Measurements from ENCODE around the gene PALM3. TPM values are rescaled to one million over a fixed set of nuclear protein-coding genes. Genes with fewer than 3 reads are reported as not detected.
"Not testable (repeated sequence)": the region's sequence is repeated elsewhere in the genome, so short reads cannot be mapped to it uniquely, and the experiment has no call there.

Gene PALM3
- total RNA-seq, 1 donor from 2014 or later: 5.7 TPM

DNA sequence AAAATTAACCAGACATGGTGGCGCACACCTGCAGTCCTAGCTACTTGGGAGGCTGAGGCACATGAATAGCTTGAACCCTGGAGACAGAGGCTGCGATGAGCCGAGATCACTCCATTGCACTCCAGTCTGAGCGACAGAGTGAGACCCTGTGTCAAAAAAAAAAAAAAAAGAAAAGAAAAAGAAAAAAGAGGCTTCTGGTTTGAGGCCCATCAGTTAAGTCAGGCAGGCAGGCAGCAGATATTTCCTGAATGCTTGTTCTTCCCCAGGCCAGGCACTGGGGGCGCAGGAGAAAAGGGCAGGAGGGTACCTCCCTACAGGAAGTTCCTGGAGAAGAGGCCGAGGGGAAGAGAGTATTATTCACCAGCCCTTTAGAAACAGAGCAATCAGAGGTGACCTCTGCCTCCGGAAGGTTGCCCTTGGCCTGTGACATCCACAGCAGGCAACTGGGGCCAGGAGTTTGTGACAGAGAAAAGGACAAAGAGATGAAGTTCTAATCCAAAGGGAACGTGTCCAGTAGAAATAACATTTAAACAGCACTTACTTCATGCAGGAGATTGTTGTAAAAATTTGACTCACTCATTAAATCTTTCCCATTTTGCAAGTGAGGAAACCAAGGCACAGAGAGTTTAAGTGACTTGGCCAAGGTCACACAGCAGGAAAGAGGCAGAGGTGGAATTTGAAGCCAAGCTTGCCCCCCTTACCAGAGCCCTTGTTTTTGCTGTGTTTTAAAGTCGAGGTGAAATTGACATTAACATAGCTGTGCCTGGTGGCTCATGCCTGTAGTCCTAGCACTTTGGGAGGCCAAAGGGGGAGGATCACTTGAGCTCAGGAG lies 38.3 kb downstream of the PALM3 start:
- TF ChIP-seq, protein P1, sequence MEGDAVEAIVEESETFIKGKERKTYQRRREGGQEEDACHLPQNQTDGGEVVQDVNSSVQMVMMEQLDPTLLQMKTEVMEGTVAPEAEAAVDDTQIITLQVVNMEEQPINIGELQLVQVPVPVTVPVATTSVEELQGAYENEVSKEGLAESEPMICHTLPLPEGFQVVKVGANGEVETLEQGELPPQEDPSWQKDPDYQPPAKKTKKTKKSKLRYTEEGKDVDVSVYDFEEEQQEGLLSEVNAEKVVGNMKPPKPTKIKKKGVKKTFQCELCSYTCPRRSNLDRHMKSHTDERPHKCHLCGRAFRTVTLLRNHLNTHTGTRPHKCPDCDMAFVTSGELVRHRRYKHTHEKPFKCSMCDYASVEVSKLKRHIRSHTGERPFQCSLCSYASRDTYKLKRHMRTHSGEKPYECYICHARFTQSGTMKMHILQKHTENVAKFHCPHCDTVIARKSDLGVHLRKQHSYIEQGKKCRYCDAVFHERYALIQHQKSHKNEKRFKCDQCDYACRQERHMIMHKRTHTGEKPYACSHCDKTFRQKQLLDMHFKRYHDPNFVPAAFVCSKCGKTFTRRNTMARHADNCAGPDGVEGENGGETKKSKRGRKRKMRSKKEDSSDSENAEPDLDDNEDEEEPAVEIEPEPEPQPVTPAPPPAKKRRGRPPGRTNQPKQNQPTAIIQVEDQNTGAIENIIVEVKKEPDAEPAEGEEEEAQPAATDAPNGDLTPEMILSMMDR (conservative IDR thresholded peaks at IDR 0.05): peak; percentile 63
- Mint-ChIP-seq H3K4me3 (no peak overlapping the region), H3K36me3 (ENCODE audit: low read depth) (no peaks in the 10 kb centered on the region), H3K9me3 (no peaks in the 10 kb centered on the region), H3K4me1 (peaks cover 6% of the 10 kb centered on the region), H3K27me3 (ENCODE audit: low read depth) (peaks cover 5% of the 10 kb centered on the region), H3K27ac (ENCODE audit: unreplicated experiment) (peak overlapping the region; percentile 92)
- peak; percentile 59 for DNase-seq (ENCODE audit: low read depth, low spot score)

DNA sequence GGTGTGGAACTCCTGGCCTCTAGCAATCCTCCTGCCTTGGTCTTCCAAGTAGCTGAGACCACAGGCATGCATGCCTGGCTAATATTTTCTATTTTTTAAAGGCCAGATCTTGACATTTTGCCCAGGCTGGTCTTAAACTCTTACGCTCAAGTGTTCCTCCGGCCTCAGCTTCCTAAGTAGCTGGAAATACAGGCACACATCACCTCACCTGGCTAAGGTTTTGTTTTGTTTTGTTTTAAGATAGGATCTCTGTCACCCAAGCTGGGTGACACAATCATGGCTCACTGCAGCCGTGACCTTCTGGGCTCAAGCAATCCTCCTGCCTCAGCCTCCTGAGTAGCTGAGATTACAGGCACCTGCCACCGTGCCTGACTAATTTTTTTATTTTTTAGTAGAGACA lies 39.4 kb downstream of the PALM3 start:
- no peaks in the 10 kb centered on the region for H3K27me3 Mint-ChIP-seq (ENCODE audit: low read depth)
- no peak for DNase-seq (ENCODE audit: low read depth, low spot score)
- no peaks in the 10 kb centered on the region for H3K36me3 Mint-ChIP-seq (ENCODE audit: low read depth)
- H3K27ac Mint-ChIP-seq (ENCODE audit: unreplicated experiment): no peak overlapping the region
- H3K9me3 Mint-ChIP-seq: no peaks in the 10 kb centered on the region
- peaks cover 6% of the 10 kb centered on the region for H3K4me1 Mint-ChIP-seq
- H3K4me3 Mint-ChIP-seq: no peak overlapping the region
- TF ChIP-seq, protein P1 (conservative IDR thresholded peaks at IDR 0.05): no peak

DNA sequence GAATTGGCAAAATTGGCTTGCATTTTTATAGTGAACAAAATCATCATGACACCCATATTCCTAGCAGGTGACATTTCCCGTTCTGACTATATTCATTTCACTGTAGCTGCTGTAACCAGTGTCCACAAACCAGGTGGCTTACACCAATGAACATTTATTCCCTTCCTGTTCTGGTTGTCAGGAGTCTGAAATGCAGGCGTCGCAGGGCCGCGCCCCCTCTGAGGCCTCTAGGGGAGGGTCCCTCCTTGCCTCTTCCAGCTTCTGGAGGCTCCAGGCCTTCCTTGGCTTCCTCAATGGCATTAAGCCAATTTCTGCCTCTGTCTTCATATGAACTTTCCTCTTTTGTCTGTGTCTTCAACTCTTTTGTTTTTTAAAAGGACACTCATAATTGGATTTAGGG lies 40.4 kb downstream of the PALM3 start:
- Mint-ChIP-seq H3K27ac (ENCODE audit: unreplicated experiment) (no peak overlapping the region), H3K4me1 (peaks cover 6% of the 10 kb centered on the region), H3K36me3 (ENCODE audit: low read depth) (no peaks in the 10 kb centered on the region), H3K27me3 (ENCODE audit: low read depth) (no peaks in the 10 kb centered on the region), H3K4me3 (no peak overlapping the region), H3K9me3 (no peaks in the 10 kb centered on the region)
- TF ChIP-seq, protein P1 (conservative IDR thresholded peaks at IDR 0.05): no peak
- DNase-seq (ENCODE audit: low read depth, low spot score): no peak

DNA sequence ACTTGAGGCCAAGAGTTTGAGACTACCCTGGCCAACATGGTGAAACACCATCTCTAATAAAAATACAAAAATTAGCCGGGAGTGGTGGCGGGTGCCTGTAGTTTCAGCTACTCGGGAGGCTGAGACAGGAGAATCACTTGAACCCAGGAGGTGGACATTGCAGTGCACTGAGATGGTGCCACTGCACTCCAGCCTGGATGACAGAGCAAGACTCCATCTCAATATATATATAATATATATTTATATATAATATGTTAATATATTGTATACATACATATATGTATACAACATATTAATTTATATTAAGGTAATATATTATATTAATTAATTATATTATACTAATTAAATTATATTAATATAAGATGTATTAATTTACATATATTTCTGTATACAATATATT lies 42.1 kb downstream of the PALM3 start:
- not testable (repeated sequence) for H3K36me3 Mint-ChIP-seq (ENCODE audit: low read depth); H3K27me3 Mint-ChIP-seq (ENCODE audit: low read depth); DNase-seq (ENCODE audit: low read depth, low spot score); H3K27ac Mint-ChIP-seq (ENCODE audit: unreplicated experiment); H3K4me1 Mint-ChIP-seq; H3K9me3 Mint-ChIP-seq; H3K4me3 Mint-ChIP-seq

DNA sequence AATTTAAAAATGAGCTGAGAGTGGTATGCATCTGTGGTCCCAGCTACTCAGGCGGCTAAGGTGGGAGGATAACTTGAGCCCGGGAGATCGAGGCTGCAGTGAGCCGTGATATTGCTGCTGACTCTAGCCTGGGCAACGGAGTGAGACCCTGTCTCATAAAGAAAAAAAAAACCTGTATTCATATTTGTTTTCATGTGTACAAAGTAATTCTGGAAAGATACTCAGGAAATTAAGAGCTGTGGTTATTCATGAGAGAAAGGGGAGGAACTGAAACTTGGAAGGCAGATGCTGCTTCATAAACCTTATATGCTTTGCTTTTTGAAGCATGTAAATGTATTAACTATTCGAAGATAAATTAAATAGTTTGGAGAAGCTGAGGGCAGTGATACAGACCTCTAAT lies 42.8 kb downstream of the PALM3 start:
- H3K9me3 Mint-ChIP-seq: no peaks in the 10 kb centered on the region
- H3K4me1 Mint-ChIP-seq: peaks cover 6% of the 10 kb centered on the region
- TF ChIP-seq, protein P1 (conservative IDR thresholded peaks at IDR 0.05): no peak
- no peaks in the 10 kb centered on the region for H3K27me3 Mint-ChIP-seq (ENCODE audit: low read depth)
- H3K36me3 Mint-ChIP-seq (ENCODE audit: low read depth): no peaks in the 10 kb centered on the region
- no peak overlapping the region for H3K4me3 Mint-ChIP-seq
- H3K27ac Mint-ChIP-seq (ENCODE audit: unreplicated experiment): no peak overlapping the region
- no peak for DNase-seq (ENCODE audit: low read depth, low spot score)

DNA sequence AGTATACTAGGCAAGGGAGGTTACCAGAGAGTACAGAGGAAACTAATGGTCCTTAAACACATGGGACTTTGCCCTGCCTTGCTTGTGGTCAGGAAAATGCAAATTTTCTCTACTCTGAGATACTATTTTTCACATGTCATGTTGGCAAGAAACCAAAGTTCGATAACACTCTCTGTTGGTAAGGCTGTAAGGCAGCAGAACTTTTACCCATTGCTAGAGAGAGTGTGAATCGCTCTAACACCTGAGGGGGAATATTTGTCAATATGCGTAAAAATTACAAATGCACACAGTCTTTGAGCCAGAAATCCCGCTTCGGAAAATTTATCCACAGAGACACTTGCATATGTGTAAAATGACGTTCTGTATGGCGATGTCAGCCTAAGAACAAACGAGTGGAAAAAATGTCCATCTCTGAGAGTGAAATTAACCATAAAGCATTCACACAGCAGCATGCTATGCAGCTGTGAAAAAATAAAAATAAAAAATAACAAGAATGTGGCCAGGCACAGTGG lies 46.3 kb downstream of the PALM3 start:
- no peaks in the 10 kb centered on the region for H3K36me3 Mint-ChIP-seq (ENCODE audit: low read depth)
- no peaks in the 10 kb centered on the region for H3K4me1 Mint-ChIP-seq
- no peak overlapping the region for H3K27ac Mint-ChIP-seq (ENCODE audit: unreplicated experiment)
- TF ChIP-seq, protein P1 (conservative IDR thresholded peaks at IDR 0.05): no peak
- H3K27me3 Mint-ChIP-seq (ENCODE audit: low read depth): no peaks in the 10 kb centered on the region
- no peak for DNase-seq (ENCODE audit: low read depth, low spot score)
- H3K4me3 Mint-ChIP-seq: no peak overlapping the region
- H3K9me3 Mint-ChIP-seq: no peaks in the 10 kb centered on the region
